Ecto neural progenitor cell (in vitro differentiated cells): ENCODE results near the gene AFF1.

Experiments
- DNase-seq: peaks from one replicate; pipeline ENCODE4 v3.0.0-alpha.2; 2018; ENCODE audit warnings: low spot score

Gene AFF1

GRCh38 chr4:87152310-87153041, 217.7 kb downstream of the AFF1 start:
- DNase-seq, result no peak

GRCh38 chr4:87153078-87153870, 218.5 kb downstream of the AFF1 start:
- no peak for DNase-seq

GRCh38 chr4:87165892-87166291, 231.1 kb downstream of the AFF1 start:
- no peak for DNase-seq

GRCh38 chr4:87166296-87166854, 231.6 kb downstream of the AFF1 start:
- DNase-seq, result no peak

GRCh38 chr4:87171944-87172343, 237.1 kb downstream of the AFF1 start:
- DNase-seq, result no peak

- no peak for DNase-seq
Observed at GRCh38 chr4:87174672-87175071, 239.9 kb downstream of the AFF1 start.

- no peak for DNase-seq
Observed at GRCh38 chr4:87179751-87180150, 244.9 kb downstream of the AFF1 start.

- no peak for DNase-seq
Observed at GRCh38 chr4:87180767-87181166, 246.0 kb downstream of the AFF1 start.

GRCh38 chr4:87185146-87185870, 250.5 kb downstream of the AFF1 start:
- DNase-seq, result no peak

- DNase-seq, result no peak
Observed at GRCh38 chr4:87188048-87188447, 253.2 kb downstream of the AFF1 start.

GRCh38 chr4:87188932-87189331, 254.1 kb downstream of the AFF1 start:
- DNase-seq, result no peak
